SK-N-SH (cell line): ENCODE results near the gene GRIK3. TPM values are rescaled to one million over a fixed set of nuclear protein-coding genes. Genes with fewer than 3 reads are reported as not detected.

Experiments used
- CTCF ChIA-PET: fragments of 300-600, 350-600 bp; formaldehyde crosslinking; extraction: SDS; loops from one replicate; lab custom pipeline; 2021; lab: Yijun Ruan, JAX
- POLR2A ChIA-PET: fragments of 350-600 bp; sonication (Branson Sonifier 250); formaldehyde crosslinking; extraction: SDS; loops from one replicate; lab custom pipeline; 2020; ENCODE audit warnings: antibody characterized with exemption, inconsistent platforms; lab: Yijun Ruan, JAX
- DNase-seq: peaks from one replicate; pipeline ENCODE4 v3.0.0; 2012
- H2AFZ ChIP-seq: fragments of 200-600 bp; sonication (generic); 2 replicates; pipeline ENCODE4 v1.8.1; 2016; ENCODE audit warnings: antibody characterized with exemption, mild to moderate bottlenecking, low read depth
- H3F3A ChIP-seq: fragments of 200-600 bp; sonication (generic); replicated peaks from 2 replicates; pipeline ENCODE3; 2016; ENCODE audit warnings: antibody characterized with exemption, mild to moderate bottlenecking; ENCODE audit not compliant: insufficient read depth
- H3K27ac ChIP-seq, 2 experiments: fragments of 200-500 bp in 1 of 2; fragments of 200-600 bp in 1 of 2; sonication (Bioruptor generic) in 1 of 2; sonication (generic), shearing (Covaris generic) in 1 of 2; 2 replicates each; pipeline versions ENCODE4 v1.5.1 to v1.6.1; 2014 to 2016; ENCODE audit warnings: low read depth in 2 of 2, inconsistent platforms in 1 of 2, low read length in 1 of 2, mild to moderate bottlenecking in 1 of 2, mixed read lengths in 1 of 2
- H3K27me3 ChIP-seq: fragments of 200-600 bp; sonication (generic), shearing (Covaris generic); 2 replicates; pipeline ENCODE4 v1.6.1; 2016; ENCODE audit warnings: mixed run types; ENCODE audit not compliant: insufficient read depth
- H3K36me3 ChIP-seq, 2 experiments: fragments of 200-500 bp in 1 of 2; fragments of 200-600 bp in 1 of 2; sonication (Bioruptor generic) in 1 of 2; sonication (generic) in 1 of 2; replicated peaks in 1 of 2; 2 replicates each; pipeline versions ENCODE3 to v1.5.1; 2014 to 2016; ENCODE audit warnings: low read length in 1 of 2, mild to moderate bottlenecking in 1 of 2; ENCODE audit not compliant: insufficient read depth in 2 of 2, control insufficient read depth in 1 of 2
- H3K4me1 ChIP-seq, 2 experiments: fragments of 200-500 bp in 1 of 2; fragments of 200-600 bp in 1 of 2; sonication (Bioruptor generic) in 1 of 2; sonication (generic), shearing (Covaris generic) in 1 of 2; 2 replicates each; pipeline versions ENCODE4 v1.5.1 to v1.6.1; 2014 to 2016; ENCODE audit warnings: low read depth in 1 of 2, low read length in 1 of 2, mixed run types in 1 of 2; ENCODE audit not compliant: insufficient read depth in 2 of 2, control insufficient read depth in 1 of 2
- H3K4me2 ChIP-seq: fragments of 200-600 bp; sonication (generic), shearing (Covaris generic); 2 replicates; pipeline ENCODE4 v1.6.1; 2017; ENCODE audit warnings: mixed run types
- H3K4me3 ChIP-seq, 2 experiments: fragments of 200-500 bp in 1 of 2; fragments of 200-600 bp in 1 of 2; sonication (Bioruptor generic) in 1 of 2; sonication (generic), shearing (Covaris generic) in 1 of 2; 2 replicates each; pipeline versions ENCODE4 v1.5.1 to v1.8.1; 2014 to 2016; ENCODE audit warnings: low read depth in 2 of 2, inconsistent platforms in 1 of 2, low read length in 1 of 2, mild to moderate bottlenecking in 1 of 2, mixed read lengths in 1 of 2, moderate library complexity in 1 of 2
- H3K79me2 ChIP-seq: fragments of 200-600 bp; sonication (generic); 2 replicates; pipeline ENCODE4 v1.8.1; 2017; ENCODE audit warnings: mild to moderate bottlenecking; ENCODE audit not compliant: insufficient read depth
- H3K9ac ChIP-seq: fragments of 200-600 bp; sonication (generic); 2 replicates; pipeline ENCODE4 v1.6.1; 2017; ENCODE audit warnings: mixed run types
- H3K9me2 ChIP-seq: fragments of 200-600 bp; sonication (generic); 2 replicates; pipeline ENCODE4 v1.6.1; 2017; ENCODE audit warnings: mixed run types
- H3K9me3 ChIP-seq: fragments of 200-600 bp; sonication (generic); 2 replicates; pipeline ENCODE4 v1.6.1; 2017; ENCODE audit warnings: mixed run types, mild to moderate bottlenecking, moderate library complexity
- H4K20me1 ChIP-seq: fragments of 200-600 bp; sonication (generic); 2 replicates; pipeline ENCODE4 v1.6.1; 2017; ENCODE audit warnings: mild to moderate bottlenecking, mixed run types; ENCODE audit not compliant: insufficient read depth
- ELF1 ChIP-seq: IDR thresholded peaks from 2 replicates; pipeline ENCODE4 v1.4.0; 2012
- EP300 ChIP-seq, 2 experiments: IDR thresholded peaks; 2 replicates each; pipeline versions ENCODE4 v1.4.0 to v1.6.1; 2012; ENCODE audit warnings: borderline replicate concordance in 1 of 2, low read depth in 1 of 2, low read length in 1 of 2
- FOXJ3 ChIP-seq: sonication (generic); formaldehyde crosslinking; IDR thresholded peaks from 2 replicates; pipeline ENCODE4 v1.5.1; 2020; ENCODE audit warnings: mild to moderate bottlenecking, missing genetic modification reagents
- FOXM1 ChIP-seq: IDR thresholded peaks from 2 replicates; pipeline ENCODE4 v1.4.0; 2012; ENCODE audit warnings: low read depth, mild to moderate bottlenecking
- GATA2 ChIP-seq: sonication (generic); formaldehyde crosslinking; IDR thresholded peaks from 2 replicates; pipeline ENCODE4 v1.5.0; 2020; ENCODE audit warnings: mild to moderate bottlenecking, missing genetic modification reagents
- JUND ChIP-seq: IDR thresholded peaks from 2 replicates; pipeline ENCODE4 v1.4.0; 2012
- MXI1 ChIP-seq: IDR thresholded peaks from 2 replicates; pipeline ENCODE4 v1.6.1; 2012; ENCODE audit warnings: mild to moderate bottlenecking, low read depth, low read length, improper control_type of control experiment
- NRF1 ChIP-seq: IDR thresholded peaks from 2 replicates; pipeline ENCODE4 v1.6.1; 2012; ENCODE audit warnings: low read depth, mild to moderate bottlenecking, low read length
- POLR2AphosphoS5 ChIP-seq: IDR thresholded peaks from 2 replicates; pipeline ENCODE4 v1.6.1; 2012; ENCODE audit warnings: low read depth, low read length
- RCOR1 ChIP-seq: fragments of 150-350 bp; IDR thresholded peaks from 2 replicates; pipeline ENCODE4 v1.6.1; 2017; ENCODE audit warnings: antibody characterized with exemption, low read length
- RXRA ChIP-seq: IDR thresholded peaks from 2 replicates; pipeline ENCODE4 v1.4.0; 2012; ENCODE audit warnings: low read depth, mild to moderate bottlenecking, borderline replicate concordance
- SIN3A ChIP-seq: IDR thresholded peaks from 2 replicates; pipeline ENCODE4 v1.6.1; 2012; ENCODE audit warnings: low read depth, mild to moderate bottlenecking, low read length, moderate library complexity, borderline replicate concordance
- TAF1 ChIP-seq: IDR thresholded peaks from 2 replicates; pipeline ENCODE4 v1.6.1; 2012; ENCODE audit warnings: low read depth, mild to moderate bottlenecking, low read length, moderate library complexity, borderline replicate concordance
- TCF12 ChIP-seq: IDR thresholded peaks from 2 replicates; pipeline ENCODE4 v1.4.0; 2012
- TEAD4 ChIP-seq: IDR thresholded peaks from 2 replicates; pipeline ENCODE4 v1.4.0; 2012; ENCODE audit warnings: mild to moderate bottlenecking, borderline replicate concordance; ENCODE audit not compliant: insufficient read depth
- YY1 ChIP-seq: IDR thresholded peaks from 2 replicates; pipeline ENCODE4 v1.4.0; 2012; ENCODE audit warnings: low read depth, mild to moderate bottlenecking
- WGBS: methylation state at CpG from one replicate; pipeline ENCODE4 v1.1.6; 2017; ENCODE audit warnings: low lambda C conversion rate; 5-methylcytosine and 5-hydroxymethylcytosine counted together
- polyA plus RNA-seq, 3 experiments: library from polyadenylated mRNA; depleted of rRNA; stranded (reverse); fragments of >200 nt; gene quantifications; 2 replicates each; pipeline ENCODE4 v1.2.3, GENCODE V29; 2012
- TF ChIP-seq, protein P1 (sequence below): IDR thresholded peaks from 2 replicates; pipeline ENCODE4 v1.4.0; 2012; ENCODE audit warnings: low read depth, borderline replicate concordance
- TF ChIP-seq, protein P2 (sequence below): fragments of 150-350 bp; IDR thresholded peaks from 2 replicates; pipeline ENCODE4 v1.6.1; 2017; ENCODE audit warnings: antibody characterized with exemption, low read length, low read depth, borderline replicate concordance
- TF ChIP-seq, protein P3 (sequence below): fragments of 200-600 bp; sonication (generic); IDR thresholded peaks from 2 replicates; pipeline ENCODE4 v1.6.1; 2017; ENCODE audit warnings: antibody characterized with exemption, mild to moderate bottlenecking, moderate library complexity
- TF ChIP-seq, protein P4 (sequence below): IDR thresholded peaks from 2 replicates; pipeline ENCODE4 v1.4.0; 2012; ENCODE audit warnings: low read depth, borderline replicate concordance

Gene GRIK3
- polyA plus RNA-seq, 1 of the 3 experiments (the other 2 are of a cell fraction) = not detected

DNA sequence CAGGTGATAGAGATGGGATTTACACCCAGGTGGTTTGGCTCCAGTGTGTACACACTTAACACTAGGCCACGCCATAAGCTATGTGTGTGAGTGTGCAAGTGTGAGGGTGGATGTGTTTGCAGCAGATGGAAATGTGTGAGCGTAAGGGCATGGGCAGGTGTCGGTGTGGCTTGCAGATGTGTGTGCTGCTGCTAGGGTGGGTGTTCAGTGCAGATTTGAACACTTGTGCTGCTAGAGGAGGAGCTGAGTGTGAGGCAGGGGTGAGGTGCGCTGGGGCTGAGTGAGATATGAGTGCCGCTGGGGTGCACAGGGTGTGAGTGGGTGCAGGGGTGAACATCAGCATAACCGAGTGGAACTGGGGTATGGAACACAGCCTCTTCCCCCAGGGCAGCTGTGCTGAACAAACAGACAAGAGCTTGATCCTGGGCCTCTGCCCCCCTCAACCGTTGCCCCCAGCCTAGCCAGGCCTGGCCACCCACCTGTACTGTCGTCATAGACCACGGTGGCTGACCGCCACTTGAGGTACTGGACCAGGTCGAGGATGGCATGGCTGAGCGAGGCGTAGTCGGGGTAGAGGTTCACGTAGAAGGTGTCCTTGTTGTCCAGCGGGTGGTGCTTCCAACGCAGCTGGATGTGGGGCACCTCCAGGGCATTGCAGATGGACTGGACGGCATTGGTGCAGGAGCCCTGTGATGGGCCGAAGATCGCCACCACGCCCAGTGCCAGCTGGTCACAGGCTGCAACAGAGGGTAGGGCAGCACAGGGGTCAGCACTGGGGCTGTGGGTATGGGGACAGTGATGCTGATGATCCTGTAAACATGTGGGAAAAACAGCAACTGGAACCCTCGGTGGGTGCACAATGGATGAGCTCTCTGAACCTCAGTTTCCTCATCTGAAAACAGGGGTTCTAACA, 153.9 kb downstream of the GRIK3 start:
- DNase-seq = peak; percentile 5
- CTCF ChIA-PET = interaction anchor here (1.2 to 3.0 kb wide), 3 partner anchors 9 to 304 kb away, joined by 3 to 16 read pairs (median 9); no protein-coding TSS in a partner anchor
- no peaks in the 10 kb centered on the region for H4K20me1 ChIP-seq
- H3K79me2 ChIP-seq = no peaks in the 10 kb centered on the region
- H3K27ac ChIP-seq = no peak overlapping the region
- no peaks in the 10 kb centered on the region for H3K27me3 ChIP-seq
- no peak overlapping the region for H2AFZ ChIP-seq
- H3K9me2 ChIP-seq = no peaks in the 10 kb centered on the region
- no peaks in the 10 kb centered on the region for H3K9me3 ChIP-seq
- H3K9ac ChIP-seq = no peak overlapping the region
- H3K36me3 ChIP-seq = no peaks in the 10 kb centered on the region
- no peak for TF ChIP-seq NRF1
- TF ChIP-seq RXRA = no peak
- TF ChIP-seq TAF1 = no peak
- TF ChIP-seq, protein P1, sequence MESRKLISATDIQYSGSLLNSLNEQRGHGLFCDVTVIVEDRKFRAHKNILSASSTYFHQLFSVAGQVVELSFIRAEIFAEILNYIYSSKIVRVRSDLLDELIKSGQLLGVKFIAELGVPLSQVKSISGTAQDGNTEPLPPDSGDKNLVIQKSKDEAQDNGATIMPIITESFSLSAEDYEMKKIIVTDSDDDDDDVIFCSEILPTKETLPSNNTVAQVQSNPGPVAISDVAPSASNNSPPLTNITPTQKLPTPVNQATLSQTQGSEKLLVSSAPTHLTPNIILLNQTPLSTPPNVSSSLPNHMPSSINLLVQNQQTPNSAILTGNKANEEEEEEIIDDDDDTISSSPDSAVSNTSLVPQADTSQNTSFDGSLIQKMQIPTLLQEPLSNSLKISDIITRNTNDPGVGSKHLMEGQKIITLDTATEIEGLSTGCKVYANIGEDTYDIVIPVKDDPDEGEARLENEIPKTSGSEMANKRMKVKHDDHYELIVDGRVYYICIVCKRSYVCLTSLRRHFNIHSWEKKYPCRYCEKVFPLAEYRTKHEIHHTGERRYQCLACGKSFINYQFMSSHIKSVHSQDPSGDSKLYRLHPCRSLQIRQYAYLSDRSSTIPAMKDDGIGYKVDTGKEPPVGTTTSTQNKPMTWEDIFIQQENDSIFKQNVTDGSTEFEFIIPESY = no peak
- no peak for TF ChIP-seq JUND
- no peak for TF ChIP-seq EP300 (IDR thresholded peaks at IDR 0.05; ENCODE audit: borderline replicate concordance in 1 of 2, low read depth in 1 of 2, low read length in 1 of 2)
- no peak for TF ChIP-seq FOXM1
- TF ChIP-seq SIN3A = no peak
- TF ChIP-seq, protein P2, sequence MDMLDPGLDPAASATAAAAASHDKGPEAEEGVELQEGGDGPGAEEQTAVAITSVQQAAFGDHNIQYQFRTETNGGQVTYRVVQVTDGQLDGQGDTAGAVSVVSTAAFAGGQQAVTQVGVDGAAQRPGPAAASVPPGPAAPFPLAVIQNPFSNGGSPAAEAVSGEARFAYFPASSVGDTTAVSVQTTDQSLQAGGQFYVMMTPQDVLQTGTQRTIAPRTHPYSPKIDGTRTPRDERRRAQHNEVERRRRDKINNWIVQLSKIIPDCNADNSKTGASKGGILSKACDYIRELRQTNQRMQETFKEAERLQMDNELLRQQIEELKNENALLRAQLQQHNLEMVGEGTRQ = no peak
- no peak for TF ChIP-seq TEAD4
- TF ChIP-seq FOXJ3 (CRISPR knock-in tag) = no peak
- no peaks in the 10 kb centered on the region for H3F3A ChIP-seq
- 56% methylated on average over 10 of the region's 22 CpGs for WGBS
- no peak overlapping the region for H3K4me3 ChIP-seq
- H3K4me1 ChIP-seq = peaks cover 0 to 21% of the 10 kb centered on the region in 2 experiments; a peak in 1 of 4 replicates
- no peak overlapping the region for H3K4me2 ChIP-seq
- POLR2A ChIA-PET = no interaction called here

DNA sequence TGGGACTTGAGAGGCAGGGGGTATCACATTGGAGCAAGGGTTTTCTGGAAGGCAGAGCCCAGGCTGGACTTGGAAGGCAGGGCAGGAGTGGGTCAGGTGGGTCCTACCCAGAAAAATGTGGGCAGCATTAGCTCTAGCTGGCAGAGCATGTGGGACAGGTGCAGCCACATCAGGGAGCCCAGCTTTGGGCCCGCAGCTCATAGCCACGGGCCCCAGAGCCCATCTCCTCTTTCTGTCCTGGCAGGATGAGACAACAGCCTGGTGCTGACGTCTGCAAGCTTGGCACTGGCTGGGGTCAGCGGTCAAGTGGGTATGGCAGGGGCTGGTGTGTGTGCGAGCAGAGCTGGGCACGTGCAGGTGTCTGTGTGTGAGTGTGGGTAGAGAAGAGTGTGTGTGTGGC, 154.7 kb downstream of the GRIK3 start:
- Histone ChIP-seq H3K9me2 (no peaks in the 10 kb centered on the region), H2AFZ (no peak overlapping the region), H3K27me3 (no peaks in the 10 kb centered on the region), H3K4me1 (peaks cover 0 to 16% of the 10 kb centered on the region in 2 experiments; a peak in 1 of 4 replicates), H3K9ac (no peak overlapping the region), H3F3A (no peaks in the 10 kb centered on the region), H3K4me2 (no peak overlapping the region), H4K20me1 (no peaks in the 10 kb centered on the region), H3K36me3 (no peaks in the 10 kb centered on the region), H3K79me2 (no peaks in the 10 kb centered on the region), H3K4me3 (no peak overlapping the region), H3K27ac (no peak overlapping the region), H3K9me3 (no peaks in the 10 kb centered on the region)
- 36% methylated on average over 6 of the region's 6 CpGs for WGBS
- ChIA-PET POLR2A (no interaction called here), CTCF (interaction anchor here (1.0 to 3.0 kb wide), 4 partner anchors 15 to 375 kb away, joined by 3 to 16 read pairs (median 9); no protein-coding TSS in a partner anchor)
- peak; percentile 4 for DNase-seq
- TF ChIP-seq RCOR1 (no peak), TCF12 (no peak), MXI1 (no peak), TEAD4 (no peak), RXRA (no peak), ELF1 (no peak), YY1 (no peak), POLR2AphosphoS5 (no peak), GATA2 (CRISPR knock-in tag) (no peak), NRF1 (no peak)
- TF ChIP-seq, protein P2 = no peak
- TF ChIP-seq, protein P3, sequence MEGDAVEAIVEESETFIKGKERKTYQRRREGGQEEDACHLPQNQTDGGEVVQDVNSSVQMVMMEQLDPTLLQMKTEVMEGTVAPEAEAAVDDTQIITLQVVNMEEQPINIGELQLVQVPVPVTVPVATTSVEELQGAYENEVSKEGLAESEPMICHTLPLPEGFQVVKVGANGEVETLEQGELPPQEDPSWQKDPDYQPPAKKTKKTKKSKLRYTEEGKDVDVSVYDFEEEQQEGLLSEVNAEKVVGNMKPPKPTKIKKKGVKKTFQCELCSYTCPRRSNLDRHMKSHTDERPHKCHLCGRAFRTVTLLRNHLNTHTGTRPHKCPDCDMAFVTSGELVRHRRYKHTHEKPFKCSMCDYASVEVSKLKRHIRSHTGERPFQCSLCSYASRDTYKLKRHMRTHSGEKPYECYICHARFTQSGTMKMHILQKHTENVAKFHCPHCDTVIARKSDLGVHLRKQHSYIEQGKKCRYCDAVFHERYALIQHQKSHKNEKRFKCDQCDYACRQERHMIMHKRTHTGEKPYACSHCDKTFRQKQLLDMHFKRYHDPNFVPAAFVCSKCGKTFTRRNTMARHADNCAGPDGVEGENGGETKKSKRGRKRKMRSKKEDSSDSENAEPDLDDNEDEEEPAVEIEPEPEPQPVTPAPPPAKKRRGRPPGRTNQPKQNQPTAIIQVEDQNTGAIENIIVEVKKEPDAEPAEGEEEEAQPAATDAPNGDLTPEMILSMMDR = no peak
- TF ChIP-seq, protein P4, sequence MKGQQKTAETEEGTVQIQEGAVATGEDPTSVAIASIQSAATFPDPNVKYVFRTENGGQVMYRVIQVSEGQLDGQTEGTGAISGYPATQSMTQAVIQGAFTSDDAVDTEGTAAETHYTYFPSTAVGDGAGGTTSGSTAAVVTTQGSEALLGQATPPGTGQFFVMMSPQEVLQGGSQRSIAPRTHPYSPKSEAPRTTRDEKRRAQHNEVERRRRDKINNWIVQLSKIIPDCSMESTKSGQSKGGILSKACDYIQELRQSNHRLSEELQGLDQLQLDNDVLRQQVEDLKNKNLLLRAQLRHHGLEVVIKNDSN = no peak
